Epithelial cell of proximal tubule (primary cell): ENCODE data around the gene SERPINB4. TPM values are rescaled to one million over a fixed set of nuclear protein-coding genes. Genes with fewer than 3 reads are reported as not detected.

Experiments used
- total RNA-seq: library from RNA; depleted of rRNA; stranded (reverse); fragments of >200 nt; gene quantifications from 2 replicates; pipeline ENCODE4 v1.2.3, GENCODE V29; 2015

SERPINB4 gene
- total RNA-seq, 1 donor from 2014 or later = not detected

Other genes starting within 250 kb of the SERPINB4 start
- 32.1 and 42.9 TPM in 2 replicates for gene VPS4B, start 221.8 kb downstream of the SERPINB4 start, total RNA-seq
- 0.17 TPM in 1 of 2 replicates, not detected in the other for gene SERPINB5, start 167.3 kb downstream of the SERPINB4 start, total RNA-seq
- not detected in 2 replicates for gene SERPINB12, start 101.9 kb downstream of the SERPINB4 start, total RNA-seq
- not detected in 2 replicates for gene SERPINB13, start 56.9 kb downstream of the SERPINB4 start, total RNA-seq
- gene SERPINB3, start 17.6 kb upstream of the SERPINB4 start, total RNA-seq = 0.12 TPM in 1 of 2 replicates, not detected in the other
- gene SERPINB11, start 58.7 kb upstream of the SERPINB4 start, total RNA-seq = not detected in 2 replicates
- gene SERPINB7, start 131.2 kb upstream of the SERPINB4 start, total RNA-seq = 7.5 and 44.5 TPM in 2 replicates
- 1.6 and 1.9 TPM in 2 replicates for gene SERPINB2, start 243.4 kb upstream of the SERPINB4 start, total RNA-seq